Muscle layer of colon (tissue), 2 donors: Measurements from ENCODE around the gene CTDSPL2.
"Not testable (repeated sequence)": the region's sequence is repeated elsewhere in the genome, so short reads cannot be mapped to it uniquely, and the experiment has no call there.

Experiments
- H3K27ac ChIP-seq: one replicate; pipeline ENCODE4 v1.7.0; 2013; ENCODE audit warnings: low read depth, mild to moderate bottlenecking, low read length, moderate library complexity
- H3K27me3 ChIP-seq, 2 donors: one replicate each; pipeline ENCODE4 v1.7.0; 2013; ENCODE audit warnings: low read length in 2 of 2, mild to moderate bottlenecking in 2 of 2; ENCODE audit not compliant: insufficient read depth in 2 of 2, control insufficient read depth in 1 of 2
- H3K36me3 ChIP-seq: one replicate; pipeline ENCODE4 v1.7.0; 2013; ENCODE audit warnings: mild to moderate bottlenecking, low read length; ENCODE audit not compliant: insufficient read depth
- H3K4me1 ChIP-seq: one replicate; pipeline ENCODE4 v1.7.0; 2013; ENCODE audit warnings: mild to moderate bottlenecking, low read length; ENCODE audit not compliant: insufficient read depth
- H3K4me3 ChIP-seq, 2 donors: one replicate each; pipeline ENCODE4 v1.7.0; 2013; ENCODE audit warnings: low read length in 2 of 2, low read depth in 1 of 2, mild to moderate bottlenecking in 1 of 2, moderate library complexity in 1 of 2
- H3K9ac ChIP-seq: one replicate; pipeline ENCODE4 v1.7.0; 2013; ENCODE audit warnings: low read length
- H3K9me3 ChIP-seq: one replicate; pipeline ENCODE4 v1.7.0; 2013; ENCODE audit warnings: mild to moderate bottlenecking, low read length
- donor health status: abdominal sarcoma.
- donor health status: Adenocarcinoma of cecum.

CTDSPL2 gene

GRCh38 chr15:44443515-44443914, 16.1 kb downstream of the CTDSPL2 start:
- H3K9ac ChIP-seq: no peak overlapping the region
- H3K9me3 ChIP-seq: no peaks in the 10 kb centered on the region

GRCh38 chr15:44447772-44448376, 20.4 kb downstream of the CTDSPL2 start:
- H3K9me3 ChIP-seq: no peaks in the 10 kb centered on the region
- no peak overlapping the region for H3K27ac ChIP-seq
- no peak overlapping the region for H3K4me3 ChIP-seq
- no peaks in the 10 kb centered on the region for H3K36me3 ChIP-seq
- H3K9ac ChIP-seq: no peak overlapping the region
- no peaks in the 10 kb centered on the region for H3K4me1 ChIP-seq
- no peaks in the 10 kb centered on the region for H3K27me3 ChIP-seq

More at GRCh38 chr15:44443515-44443914, 16.1 kb downstream of the CTDSPL2 start:
- H3K27ac ChIP-seq: no peak overlapping the region
- no peaks in the 10 kb centered on the region for H3K4me1 ChIP-seq
- no peaks in the 10 kb centered on the region for H3K36me3 ChIP-seq
- no peaks in the 10 kb centered on the region for H3K27me3 ChIP-seq
- H3K4me3 ChIP-seq: no peak overlapping the region

- H3K36me3 ChIP-seq: no peaks in the 10 kb centered on the region
- no peak overlapping the region for H3K27ac ChIP-seq
These were observed 22.7 kb downstream of the CTDSPL2 start for GRCh38 chr15:44450172-44450571.

GRCh38 chr15:44453578-44454283, 26.3 kb downstream of the CTDSPL2 start:
- H3K4me3 ChIP-seq, H3K27ac ChIP-seq, H3K9ac ChIP-seq, H3K27me3 ChIP-seq, H3K36me3 ChIP-seq, H3K4me1 ChIP-seq, H3K9me3 ChIP-seq: not testable (repeated sequence)

More at GRCh38 chr15:44450172-44450571, 22.7 kb downstream of the CTDSPL2 start:
- no peaks in the 10 kb centered on the region for H3K4me1 ChIP-seq
- H3K9me3 ChIP-seq: no peaks in the 10 kb centered on the region
- no peaks in the 10 kb centered on the region for H3K27me3 ChIP-seq
- H3K9ac ChIP-seq: no peak overlapping the region
- H3K4me3 ChIP-seq: no peak overlapping the region

GRCh38 chr15:44458429-44458828, 31.0 kb downstream of the CTDSPL2 start:
- Histone ChIP-seq H3K4me1 (peaks cover 7% of the 10 kb centered on the region), H3K9ac (no peak overlapping the region), H3K4me3 (no peak overlapping the region), H3K27ac (no peak overlapping the region), H3K27me3 (no peaks in the 10 kb centered on the region), H3K36me3 (peaks cover 14% of the 10 kb centered on the region), H3K9me3 (no peaks in the 10 kb centered on the region)

GRCh38 chr15:44468709-44469385, 41.4 kb downstream of the CTDSPL2 start:
- no peaks in the 10 kb centered on the region for H3K9me3 ChIP-seq
- H3K27ac ChIP-seq: no peak overlapping the region
- no peak overlapping the region for H3K4me3 ChIP-seq
- H3K4me1 ChIP-seq: no peaks in the 10 kb centered on the region
- H3K36me3 ChIP-seq: peaks cover 8% of the 10 kb centered on the region
- H3K27me3 ChIP-seq: no peaks in the 10 kb centered on the region
- no peak overlapping the region for H3K9ac ChIP-seq

- Histone ChIP-seq H3K27ac (no peak overlapping the region), H3K36me3 (no peaks in the 10 kb centered on the region), H3K9me3 (no peaks in the 10 kb centered on the region), H3K4me3 (no peak overlapping the region), H3K27me3 (no peaks in the 10 kb centered on the region), H3K9ac (no peak overlapping the region), H3K4me1 (no peaks in the 10 kb centered on the region)
These were observed 44.5 kb downstream of the CTDSPL2 start for GRCh38 chr15:44471885-44472455.

GRCh38 chr15:44479343-44479742, 51.9 kb downstream of the CTDSPL2 start:
- no peaks in the 10 kb centered on the region for H3K9me3 ChIP-seq
- no peak overlapping the region for H3K27ac ChIP-seq
- H3K9ac ChIP-seq: no peak overlapping the region
- peaks cover 4% of the 10 kb centered on the region for H3K4me1 ChIP-seq
- H3K27me3 ChIP-seq: no peaks in the 10 kb centered on the region
- H3K36me3 ChIP-seq: no peaks in the 10 kb centered on the region
- no peak overlapping the region for H3K4me3 ChIP-seq

- H3K4me1 ChIP-seq: peaks cover 4% of the 10 kb centered on the region
- no peaks in the 10 kb centered on the region for H3K9me3 ChIP-seq
- no peaks in the 10 kb centered on the region for H3K27me3 ChIP-seq
- no peak overlapping the region for H3K4me3 ChIP-seq
- no peak overlapping the region for H3K27ac ChIP-seq
- H3K9ac ChIP-seq: no peak overlapping the region
- peaks cover 2% of the 10 kb centered on the region for H3K36me3 ChIP-seq
These were observed 54.7 kb downstream of the CTDSPL2 start for GRCh38 chr15:44482090-44482489.

- no peak overlapping the region for H3K27ac ChIP-seq
- no peak overlapping the region for H3K9ac ChIP-seq
- H3K4me1 ChIP-seq: peaks cover 4% of the 10 kb centered on the region
- H3K36me3 ChIP-seq: peaks cover 9% of the 10 kb centered on the region
- no peak overlapping the region for H3K4me3 ChIP-seq
- no peaks in the 10 kb centered on the region for H3K9me3 ChIP-seq
- H3K27me3 ChIP-seq: no peaks in the 10 kb centered on the region
These were observed 58.5 kb downstream of the CTDSPL2 start for GRCh38 chr15:44485880-44486279.

- peaks cover 15% of the 10 kb centered on the region for H3K36me3 ChIP-seq
These were observed 62.0 kb downstream of the CTDSPL2 start for GRCh38 chr15:44489464-44489863.

More at GRCh38 chr15:44489464-44489863, 62.0 kb downstream of the CTDSPL2 start:
- Histone ChIP-seq H3K9me3 (no peaks in the 10 kb centered on the region), H3K9ac (no peak overlapping the region), H3K4me1 (no peaks in the 10 kb centered on the region), H3K27me3 (no peaks in the 10 kb centered on the region), H3K4me3 (no peak overlapping the region), H3K27ac (no peak overlapping the region)
